Karpas-422 (cell line): ENCODE results near the gene CASP9. TPM values are rescaled to one million over a fixed set of nuclear protein-coding genes. Genes with fewer than 3 reads are reported as not detected.

ENCODE experiments used
- DNase-seq: peaks from one replicate; pipeline ENCODE4 v3.0.0-alpha.2; 2015
- H2AFZ ChIP-seq: fragments of 200-600 bp; sonication (generic); 2 replicates; pipeline ENCODE4 v1.6.1; 2014; ENCODE audit warnings: antibody characterized with exemption, low read length, mixed read lengths
- H3K27ac ChIP-seq: fragments of 200-600 bp; sonication (generic); 2 replicates; pipeline ENCODE4 v1.5.1; 2014; ENCODE audit warnings: mild to moderate bottlenecking, low read length, moderate library complexity
- H3K27me3 ChIP-seq: fragments of 200-600 bp; sonication (generic); 2 replicates; pipeline ENCODE4 v1.6.1; 2014; ENCODE audit warnings: low read length, mixed read lengths
- H3K36me3 ChIP-seq: fragments of 200-600 bp; sonication (generic); 2 replicates; pipeline ENCODE4 v1.6.1; 2014; ENCODE audit warnings: low read length, mixed read lengths; ENCODE audit not compliant: insufficient read depth
- H3K4me1 ChIP-seq: fragments of 200-600 bp; sonication (generic); 2 replicates; pipeline ENCODE4 v1.6.1; 2014; ENCODE audit warnings: mild to moderate bottlenecking, low read length, mixed read lengths
- H3K4me2 ChIP-seq: fragments of 200-600 bp; sonication (generic); 2 replicates; pipeline ENCODE4 v1.6.1; 2014; ENCODE audit warnings: low read length, low read depth, mild to moderate bottlenecking; ENCODE audit not compliant: poor library complexity, severe bottlenecking
- H3K4me3 ChIP-seq: fragments of 200-600 bp; sonication (generic); 2 replicates; pipeline ENCODE4 v1.5.1; 2014; ENCODE audit warnings: mild to moderate bottlenecking, antibody characterized with exemption, low read length, mixed read lengths
- H3K79me2 ChIP-seq: fragments of 200-600 bp; sonication (generic); 2 replicates; pipeline ENCODE4 v1.6.1; 2014; ENCODE audit warnings: mild to moderate bottlenecking, low read length, mixed read lengths
- H3K9ac ChIP-seq: fragments of 200-600 bp; sonication (generic); 2 replicates; pipeline ENCODE4 v1.6.0; 2014; ENCODE audit warnings: low read length
- H3K9me2 ChIP-seq: fragments of 200-600 bp; sonication (generic), shearing (Covaris generic); replicated peaks from 2 replicates; pipeline ENCODE4 v1.6.0; 2014; ENCODE audit warnings: mild to moderate bottlenecking, low read length, moderate library complexity; ENCODE audit not compliant: insufficient read depth
- H3K9me3 ChIP-seq: fragments of 300-700, 200-600 bp; sonication (generic); 2 replicates; pipeline ENCODE4 v1.6.1; 2014; ENCODE audit warnings: low read length, mixed read lengths
- H4K20me1 ChIP-seq: fragments of 200-600 bp; sonication (generic); 2 replicates; pipeline ENCODE4 v1.6.1; 2014; ENCODE audit warnings: mild to moderate bottlenecking, antibody characterized with exemption, low read length, low read depth; ENCODE audit not compliant: insufficient read depth
- total RNA-seq: library from RNA; depleted of rRNA; stranded (reverse); fragments of >200 nt; shearing (Covaris generic); gene quantifications from 2 replicates; pipeline ENCODE4 v1.2.3, GENCODE V29; 2014; ENCODE audit warnings: low replicate concordance

The CASP9 gene
- total RNA-seq, 1 experiment from 2014 or later, result 31.8 TPM

DNA sequence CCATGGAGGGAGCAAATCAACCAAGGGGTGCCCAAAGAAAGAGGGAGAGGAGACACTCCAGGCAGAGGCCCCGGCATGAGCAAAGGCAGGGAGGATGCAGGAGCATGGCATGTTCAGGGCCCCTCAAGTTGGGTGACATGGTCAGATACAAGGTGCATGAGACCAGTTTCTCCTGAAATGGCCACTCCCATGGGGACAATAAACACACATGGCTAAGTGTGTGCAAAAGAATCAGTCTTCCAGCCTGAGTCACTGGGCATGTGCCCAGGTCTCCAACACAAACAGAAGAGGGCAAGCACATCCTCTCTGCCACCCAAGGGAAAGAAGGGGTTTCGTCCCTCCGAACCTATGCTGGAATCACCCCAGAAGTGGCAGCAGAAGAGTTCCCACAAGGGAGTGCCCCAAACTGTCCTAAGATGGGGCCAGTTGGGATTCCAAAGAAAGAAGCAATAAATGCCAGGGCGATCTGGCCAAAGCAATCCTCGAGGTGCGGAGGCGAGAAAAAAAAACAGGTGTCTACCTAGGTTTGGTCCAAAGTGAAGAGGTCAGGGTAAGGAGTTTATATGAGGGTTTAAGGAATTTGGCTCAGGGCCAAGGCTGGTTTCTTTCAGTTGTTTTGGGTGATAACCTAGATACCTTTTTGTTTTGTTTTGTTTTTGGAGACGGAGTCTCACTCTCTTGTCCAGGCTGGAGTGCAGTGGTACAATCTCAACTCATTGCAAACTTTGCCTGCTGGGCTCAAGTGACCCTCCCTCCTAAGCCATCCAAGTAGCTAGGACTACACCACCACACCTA is 13.2 kb downstream of the CASP9 start:
- H3K9me2 ChIP-seq, result no peaks in the 10 kb centered on the region
- no peak overlapping the region for H3K9ac ChIP-seq
- H2AFZ ChIP-seq, result no peak overlapping the region
- DNase-seq, result no peak
- H3K9me3 ChIP-seq, result no peaks in the 10 kb centered on the region
- 0 out of 2 replicates have a peak, but pooled peaks cover 10% of the 10 kb centered on the region for H3K36me3 ChIP-seq
- H4K20me1 ChIP-seq, result no peaks in the 10 kb centered on the region
- peaks cover 45% of the 10 kb centered on the region for H3K79me2 ChIP-seq
- H3K4me2 ChIP-seq, result no peak overlapping the region
- no peaks in the 10 kb centered on the region for H3K27me3 ChIP-seq
- no peak overlapping the region for H3K27ac ChIP-seq
- H3K4me1 ChIP-seq, result peaks cover 40% of the 10 kb centered on the region
- no peak overlapping the region for H3K4me3 ChIP-seq

GRCh38 chr1:15509586-15509985 is 14.4 kb downstream of the CASP9 start:
- peak overlapping the region; percentile 70; the same call in 1 of the 2 replicates for H3K27ac ChIP-seq

DNA sequence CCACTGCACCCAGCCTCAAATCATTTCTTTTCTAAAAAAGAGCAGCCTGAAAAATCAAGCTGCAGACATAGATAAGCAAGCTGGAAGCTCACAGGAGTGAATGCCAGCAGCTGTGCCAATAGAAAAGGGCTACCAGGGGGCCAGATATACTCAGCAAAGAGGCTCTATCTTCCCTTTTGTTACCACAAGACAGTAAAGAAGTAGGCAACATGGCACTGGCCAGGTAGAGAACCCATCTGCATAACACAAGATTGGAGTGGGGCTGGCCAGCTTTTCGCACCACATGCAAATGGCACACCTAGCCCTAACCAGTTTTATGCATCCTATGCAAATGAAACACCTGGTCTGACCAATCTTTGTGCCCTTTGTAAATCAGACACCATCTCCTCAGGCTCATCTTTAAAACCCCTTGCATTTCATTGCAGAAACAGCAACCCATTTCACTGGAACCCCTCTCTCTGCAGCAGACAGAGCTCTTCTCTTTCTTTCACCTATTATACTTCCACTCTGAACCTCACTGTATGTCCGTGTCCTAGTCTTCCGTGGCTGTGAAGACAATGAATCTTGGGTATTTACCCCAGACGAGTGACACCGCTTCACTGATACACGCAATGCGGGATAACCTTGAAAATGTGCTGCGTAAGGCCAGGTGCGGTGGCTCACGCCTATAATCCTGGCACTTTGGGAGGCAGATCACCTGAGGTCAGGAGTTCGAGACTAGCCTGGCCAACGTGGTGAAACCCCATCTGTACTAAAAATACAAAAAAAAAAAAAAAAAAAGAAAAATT is 15.1 kb downstream of the CASP9 start:
- peak overlapping the region; percentile 70 for H3K27ac ChIP-seq
- H3K9me2 ChIP-seq, result no peaks in the 10 kb centered on the region
- H3K9me3 ChIP-seq, result no peaks in the 10 kb centered on the region
- H3K4me2 ChIP-seq, result peak overlapping the region; percentile 49
- peaks cover 33% of the 10 kb centered on the region for H3K4me1 ChIP-seq
- no peak overlapping the region for H2AFZ ChIP-seq
- 0 out of 2 replicates have a peak, but pooled peaks cover 10% of the 10 kb centered on the region for H3K36me3 ChIP-seq
- peak overlapping the region; percentile 36; the same call in 1 of the 2 replicates for H3K4me3 ChIP-seq
- H3K27me3 ChIP-seq, result no peaks in the 10 kb centered on the region
- DNase-seq, result peak; percentile 75
- H4K20me1 ChIP-seq, result no peaks in the 10 kb centered on the region
- peaks cover 29% of the 10 kb centered on the region for H3K79me2 ChIP-seq
- H3K9ac ChIP-seq, result no peak overlapping the region; the same call in 1 of the 2 replicates

More at GRCh38 chr1:15509586-15509985, 14.4 kb downstream of the CASP9 start:
- Histone ChIP-seq H3K36me3 (0 out of 2 replicates have a peak, but pooled peaks cover 10% of the 10 kb centered on the region), H3K27me3 (no peaks in the 10 kb centered on the region), H3K4me2 (peak overlapping the region; percentile 49), H3K4me3 (no peak overlapping the region), H4K20me1 (no peaks in the 10 kb centered on the region), H3K9ac (no peak overlapping the region), H2AFZ (no peak overlapping the region), H3K4me1 (peaks cover 33% of the 10 kb centered on the region), H3K9me2 (no peaks in the 10 kb centered on the region), H3K9me3 (no peaks in the 10 kb centered on the region), H3K79me2 (peaks cover 36% of the 10 kb centered on the region)
- no peak for DNase-seq

GRCh38 chr1:15507278-15507677 is 16.7 kb downstream of the CASP9 start:
- peak overlapping the region; percentile 56 for H3K4me2 ChIP-seq
- DNase-seq, result peak; percentile 46
- H3K27me3 ChIP-seq, result no peaks in the 10 kb centered on the region
- H3K4me1 ChIP-seq, result peaks cover 33% of the 10 kb centered on the region
- peak overlapping the region; percentile 70 for H3K27ac ChIP-seq
- no peaks in the 10 kb centered on the region for H3K9me3 ChIP-seq
- H3K9ac ChIP-seq, result peak overlapping the region; percentile 46
- H3K4me3 ChIP-seq, result peak overlapping the region; percentile 25; the same call in 1 of the 2 replicates
- H3K79me2 ChIP-seq, result peaks cover 21% of the 10 kb centered on the region
- H4K20me1 ChIP-seq, result no peaks in the 10 kb centered on the region
- no peak overlapping the region for H2AFZ ChIP-seq
- H3K9me2 ChIP-seq, result no peaks in the 10 kb centered on the region
- 0 out of 2 replicates have a peak, but pooled peaks cover 9% of the 10 kb centered on the region for H3K36me3 ChIP-seq

DNA sequence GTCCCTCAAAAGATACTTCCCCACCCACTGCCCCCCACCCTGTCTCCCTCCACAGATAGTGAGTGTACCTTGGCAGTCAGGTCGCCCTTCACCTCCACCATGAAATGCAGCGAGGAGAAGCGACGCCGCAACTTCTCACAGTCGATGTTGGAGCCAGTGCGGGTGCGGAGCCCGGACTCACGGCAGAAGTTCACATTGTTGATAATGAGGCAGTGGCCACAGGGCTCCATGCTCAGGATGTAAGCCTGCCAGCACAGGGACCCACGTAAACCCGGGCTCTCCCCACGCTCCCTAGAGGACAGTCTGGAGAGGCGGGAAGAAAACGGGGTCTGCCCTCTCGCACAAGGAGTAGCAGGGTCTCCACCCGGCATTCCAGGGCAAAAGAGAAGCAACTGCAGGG is 17.2 kb downstream of the CASP9 start:
- H3K4me1 ChIP-seq, result peaks cover 33% of the 10 kb centered on the region
- no peak overlapping the region for H3K4me3 ChIP-seq
- H4K20me1 ChIP-seq, result no peaks in the 10 kb centered on the region
- peaks cover 18% of the 10 kb centered on the region for H3K79me2 ChIP-seq
- DNase-seq, result no peak
- H2AFZ ChIP-seq, result no peak overlapping the region
- H3K9me2 ChIP-seq, result no peaks in the 10 kb centered on the region
- 0 out of 2 replicates have a peak, but pooled peaks cover 7% of the 10 kb centered on the region for H3K36me3 ChIP-seq
- H3K27me3 ChIP-seq, result no peaks in the 10 kb centered on the region
- peak overlapping the region; percentile 46; the same call in 1 of the 2 replicates for H3K9ac ChIP-seq
- H3K27ac ChIP-seq, result peak overlapping the region; percentile 70
- peak overlapping the region; percentile 56 for H3K4me2 ChIP-seq
- H3K9me3 ChIP-seq, result no peaks in the 10 kb centered on the region

GRCh38 chr1:15504436-15504835 is 19.6 kb downstream of the CASP9 start:
- Histone ChIP-seq H3K9me3 (no peaks in the 10 kb centered on the region), H3K4me1 (peaks cover 26% of the 10 kb centered on the region), H3K9me2 (no peaks in the 10 kb centered on the region), H3K27ac (no peak overlapping the region), H3K4me2 (no peak overlapping the region), H3K27me3 (no peaks in the 10 kb centered on the region), H2AFZ (no peak overlapping the region), H3K4me3 (no peak overlapping the region), H3K79me2 (peaks cover 8% of the 10 kb centered on the region; the same call in 1 of the 2 replicates), H3K36me3 (peaks cover 11% of the 10 kb centered on the region), H3K9ac (no peak overlapping the region), H4K20me1 (peaks cover 4% of the 10 kb centered on the region; the same call in 1 of the 2 replicates)
- DNase-seq, result no peak

DNA sequence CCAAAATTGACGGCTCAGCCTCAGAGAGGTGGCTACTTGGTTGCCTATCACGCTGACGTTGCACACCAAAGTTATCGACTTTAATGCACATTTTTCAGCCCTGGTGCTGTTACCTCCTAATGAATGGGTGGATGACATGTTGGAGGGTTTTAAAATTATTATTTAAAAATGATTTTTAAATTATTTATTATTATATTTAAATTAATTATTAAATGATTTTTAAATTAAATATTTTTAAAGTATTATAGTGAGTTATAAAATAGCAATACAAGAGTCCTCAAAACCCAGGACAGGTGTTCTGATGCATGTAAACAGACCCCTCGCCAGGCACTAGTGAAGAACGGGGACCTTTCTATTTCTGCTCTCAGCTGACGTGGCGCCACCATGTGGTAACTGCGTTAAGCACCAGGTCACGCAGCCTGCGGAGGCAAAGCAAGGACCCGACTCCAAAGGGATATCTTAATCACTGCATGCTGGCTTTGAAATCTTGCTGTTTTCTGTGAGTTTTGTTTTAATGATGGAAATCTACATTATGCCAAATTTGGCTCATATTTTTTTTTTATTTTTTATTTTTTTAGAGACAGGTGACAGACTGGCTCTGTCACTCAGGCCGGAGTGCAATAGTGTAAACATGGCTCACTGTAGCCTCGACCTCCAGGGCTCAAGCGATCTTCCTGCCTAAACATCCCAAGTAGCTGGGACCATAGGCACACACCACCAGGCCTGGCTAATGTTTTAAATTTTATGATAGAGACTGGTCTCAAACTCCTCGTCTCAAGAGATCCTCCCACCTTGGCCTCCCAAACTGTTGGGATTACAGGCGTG is 22.6 kb downstream of the CASP9 start:
- Histone ChIP-seq H3K27ac (no peak overlapping the region), H3K9ac (no peak overlapping the region), H3K36me3 (peaks cover 15% of the 10 kb centered on the region), H2AFZ (no peak overlapping the region), H3K4me1 (no peaks in the 10 kb centered on the region), H3K9me2 (no peaks in the 10 kb centered on the region), H3K4me2 (no peak overlapping the region), H3K79me2 (no peaks in the 10 kb centered on the region), H4K20me1 (peaks cover 4% of the 10 kb centered on the region; the same call in 1 of the 2 replicates), H3K9me3 (no peaks in the 10 kb centered on the region), H3K27me3 (no peaks in the 10 kb centered on the region), H3K4me3 (no peak overlapping the region)
- peak; percentile 87 for DNase-seq
